HepG2 (cell line): ENCODE results near the gene XPNPEP2.

Source experiments
- ARID2 ChIP-seq: sonication (generic); formaldehyde crosslinking; IDR thresholded peaks from 2 replicates; pipeline ENCODE4 v1.8.1; 2022; ENCODE audit warnings: mild to moderate bottlenecking, missing genetic modification reagents, borderline replicate concordance
- CTCF ChIP-seq: sonication (generic); formaldehyde crosslinking; IDR thresholded peaks from 2 replicates; pipeline ENCODE4 v1.5.0; 2020; ENCODE audit warnings: mild to moderate bottlenecking, missing genetic modification reagents, moderate library complexity
- ELF1 ChIP-seq: sonication (generic); formaldehyde crosslinking; IDR thresholded peaks from 2 replicates; pipeline ENCODE4 v1.4.0; 2020; ENCODE audit warnings: missing genetic modification reagents
- NFIC ChIP-seq: IDR thresholded peaks from 2 replicates; pipeline ENCODE4 v1.6.1; 2012; ENCODE audit warnings: mild to moderate bottlenecking, low read length, inconsistent platforms
- PPARG ChIP-seq: conservative IDR thresholded peaks from 2 replicates; pipeline ENCODE4 v1.6.1; 2016; ENCODE audit warnings: missing biosample characterization, missing genetic modification reagents
- SMC3 ChIP-seq: IDR thresholded peaks from 2 replicates; pipeline ENCODE4 v1.6.1; 2011; ENCODE audit warnings: low read length, improper control_type of control experiment
- ZNF841 ChIP-seq: sonication (generic); formaldehyde crosslinking; IDR thresholded peaks from 2 replicates; pipeline ENCODE4 v1.8.1; 2023; ENCODE audit warnings: missing genetic modification reagents, borderline replicate concordance

DNA sequence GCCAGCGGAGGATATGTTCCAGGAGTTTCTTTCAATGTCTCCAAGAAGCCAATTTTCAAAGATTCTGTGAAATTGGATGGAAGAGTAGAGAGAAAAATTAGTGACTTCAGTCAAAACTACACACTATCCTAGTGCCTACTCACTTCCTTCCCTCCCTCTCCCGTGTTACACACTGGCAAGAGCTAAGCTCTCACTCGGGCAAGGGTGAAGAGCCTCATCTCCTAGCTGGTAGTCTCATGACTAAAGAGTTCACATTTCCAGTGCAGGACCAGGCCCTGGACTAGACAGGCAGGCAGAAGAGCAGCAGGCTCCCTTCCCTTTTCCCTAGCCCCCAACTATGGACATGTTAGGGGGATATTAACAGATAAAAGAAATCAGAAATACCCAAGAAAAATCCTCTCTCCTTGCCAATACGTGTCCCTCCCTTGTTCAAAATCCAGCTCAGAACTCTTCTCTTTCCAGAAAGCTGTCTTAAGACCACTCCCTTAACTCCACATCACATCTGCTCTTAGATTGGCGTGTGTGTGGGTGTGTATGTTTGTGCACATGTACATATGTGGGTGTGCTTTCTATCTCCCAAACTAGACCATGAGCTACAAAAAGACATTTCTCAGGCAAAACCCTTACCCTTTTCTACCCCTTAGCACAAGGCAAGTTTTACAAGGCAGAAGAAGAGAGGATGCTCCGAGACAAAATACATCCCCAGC is 75.0 kb downstream of the XPNPEP2 start:
- TF ChIP-seq CTCF (CRISPR knock-in tag) = no peak
- no peak for TF ChIP-seq ELF1 (CRISPR knock-in tag)
- TF ChIP-seq ARID2 (CRISPR knock-in tag) = no peak
- TF ChIP-seq NFIC = no peak
- no peak for TF ChIP-seq SMC3
- TF ChIP-seq PPARG = no peak
- TF ChIP-seq ZNF841 (CRISPR knock-in tag) = no peak
